Measurements from ENCODE around the gene RNU4-1.
"Not testable (repeated sequence)": the region's sequence is repeated elsewhere in the genome, so short reads cannot be mapped to it uniquely, and the experiment has no call there.

The RNU4-1 gene

DNA sequence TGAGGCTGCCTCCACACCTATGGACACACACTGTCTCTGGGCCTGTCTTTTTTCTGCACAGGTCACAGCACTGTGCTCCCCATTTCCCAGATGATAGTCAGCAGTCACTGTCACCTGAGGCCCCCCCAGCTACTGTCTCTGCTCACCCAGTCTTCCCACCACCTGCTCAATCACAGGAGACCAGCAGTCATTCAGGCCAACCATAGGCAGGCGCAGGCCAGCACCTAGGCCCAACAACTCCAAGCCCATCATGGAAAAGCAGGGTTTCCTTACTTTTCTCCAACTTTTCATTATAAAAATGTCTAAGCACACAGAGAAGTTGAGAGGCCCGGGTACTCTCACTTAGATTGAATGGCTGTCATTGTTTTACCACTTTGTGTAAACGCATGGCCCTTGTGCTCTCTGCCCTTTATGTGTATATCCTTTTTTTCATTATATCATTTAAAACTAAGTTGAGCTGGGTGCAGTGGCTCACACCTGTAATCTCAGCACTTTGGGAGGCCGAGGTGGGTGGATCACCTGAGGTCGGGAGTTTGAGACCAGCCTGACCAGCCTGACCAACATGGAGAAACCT is 34.6 kb downstream of the RNU4-1 start:
- DNase-seq (ENCODE audit: low spot score): no peak

DNA sequence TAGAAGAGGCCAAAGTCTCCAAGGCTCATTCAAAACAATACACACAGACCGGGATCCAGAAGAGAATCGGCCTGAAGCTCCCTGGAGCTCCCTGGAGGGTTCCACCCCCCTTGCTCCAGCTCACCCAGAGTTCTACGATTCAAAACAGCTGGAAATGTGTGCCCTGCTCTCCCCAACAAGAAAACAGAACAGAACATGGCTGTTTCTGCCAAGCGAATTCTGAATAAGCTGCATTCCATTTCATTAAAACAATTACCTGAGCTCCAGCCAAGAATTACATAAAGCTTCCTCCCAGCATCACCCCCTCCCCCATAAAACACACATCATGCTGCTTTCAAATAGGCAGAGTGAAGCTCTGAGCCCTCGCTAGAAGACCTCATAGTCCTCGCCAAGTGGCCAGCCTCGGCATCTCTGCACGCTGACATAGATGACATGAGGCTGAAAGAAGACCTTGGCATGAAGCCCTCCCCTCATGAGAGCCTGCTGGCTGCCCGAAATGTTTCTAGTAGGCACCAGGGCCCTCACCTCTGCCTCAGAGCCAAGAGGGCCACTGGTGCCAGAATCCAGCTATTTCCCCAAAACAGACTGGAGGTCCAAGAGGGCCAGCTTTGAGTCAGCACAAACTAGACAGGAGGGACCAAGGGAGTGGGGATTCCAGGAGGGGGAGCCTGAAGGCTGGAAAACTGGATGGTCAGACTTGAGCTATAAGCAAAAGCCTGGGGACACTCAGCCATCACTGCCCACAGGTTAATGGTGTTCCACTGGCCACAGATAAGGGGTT is 35.8 kb downstream of the RNU4-1 start:
- no peak for DNase-seq (ENCODE audit: low spot score)

DNA sequence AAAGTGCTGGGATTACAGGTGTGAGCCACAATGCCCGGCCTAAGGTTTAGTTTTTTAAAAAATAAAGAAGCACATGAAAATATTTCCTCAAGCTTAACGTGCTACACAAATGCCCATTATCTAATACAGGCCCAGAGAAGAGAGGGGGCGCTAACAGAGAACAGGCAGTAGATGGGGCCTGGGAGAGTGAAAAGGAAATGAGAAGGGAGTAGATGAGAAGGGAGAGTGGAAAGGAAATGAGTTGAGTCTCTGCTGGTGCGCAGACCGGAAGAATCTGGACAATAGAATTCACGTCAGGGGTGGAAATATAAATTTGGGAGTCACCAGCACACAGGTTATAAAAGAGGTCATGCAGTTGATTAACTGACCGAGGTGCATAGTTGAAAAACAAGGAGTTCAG is 38.2 kb downstream of the RNU4-1 start:
- DNase-seq (ENCODE audit: low spot score): no peak

DNA sequence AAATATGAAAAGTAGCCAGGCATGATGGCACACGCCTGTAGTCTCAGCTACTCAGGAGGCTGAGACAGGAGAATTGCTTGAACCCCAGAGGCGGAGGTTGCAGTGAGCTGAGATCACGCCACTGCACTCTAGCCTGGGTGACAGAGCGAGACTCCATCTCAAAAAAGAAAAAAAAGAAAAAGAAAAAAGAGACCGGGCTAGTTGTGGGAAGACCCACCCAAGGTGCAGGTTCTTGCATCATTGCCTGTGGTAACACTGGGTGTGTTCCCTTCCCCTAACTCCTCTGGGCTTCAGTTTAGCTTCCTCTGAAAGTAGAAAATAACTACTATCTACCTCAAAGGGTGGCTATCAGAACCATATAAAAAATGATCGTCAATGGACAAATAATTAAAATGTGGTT is 39.7 kb downstream of the RNU4-1 start:
- DNase-seq (ENCODE audit: low spot score): not testable (repeated sequence)

DNA sequence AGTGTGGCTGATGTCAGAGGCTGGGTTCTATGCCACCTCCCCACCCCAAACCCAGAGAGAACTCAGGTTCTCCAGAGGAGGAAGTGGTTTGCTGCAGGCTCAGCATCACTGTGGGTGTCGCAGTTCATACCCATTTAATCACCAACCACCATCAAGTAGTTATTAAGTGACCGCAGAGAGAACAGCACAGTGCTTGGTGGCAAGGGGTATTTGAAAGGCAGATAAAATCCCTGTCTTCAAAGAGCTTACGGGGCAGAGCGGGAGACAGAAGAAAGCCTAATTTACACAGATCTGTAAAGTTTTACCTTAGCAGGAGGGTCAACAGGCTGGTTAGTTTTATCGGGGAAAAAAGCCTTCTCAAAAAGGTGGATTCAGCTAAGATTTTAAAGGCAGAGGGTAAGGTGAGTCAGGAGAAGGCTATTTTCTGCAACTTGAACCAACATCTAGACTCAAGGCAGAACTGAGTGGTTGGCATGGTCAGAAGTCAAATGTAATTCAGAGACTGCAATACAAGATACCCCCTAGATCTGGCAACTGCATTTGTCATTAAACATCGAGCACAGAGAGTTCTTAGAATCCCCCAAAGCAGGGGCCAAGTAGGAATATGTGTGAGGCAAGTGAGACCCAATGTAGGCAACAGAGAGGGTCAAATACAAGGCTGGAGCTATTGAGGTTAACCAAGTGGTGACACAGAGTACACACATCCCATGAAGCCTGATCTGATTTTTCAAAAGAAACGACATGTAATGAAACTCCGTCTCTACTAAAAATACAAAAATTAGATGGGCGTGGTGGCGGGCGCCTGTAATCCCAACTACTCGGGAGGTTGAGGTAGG is 40.7 kb downstream of the RNU4-1 start:
- no peak for DNase-seq (ENCODE audit: low spot score)

DNA sequence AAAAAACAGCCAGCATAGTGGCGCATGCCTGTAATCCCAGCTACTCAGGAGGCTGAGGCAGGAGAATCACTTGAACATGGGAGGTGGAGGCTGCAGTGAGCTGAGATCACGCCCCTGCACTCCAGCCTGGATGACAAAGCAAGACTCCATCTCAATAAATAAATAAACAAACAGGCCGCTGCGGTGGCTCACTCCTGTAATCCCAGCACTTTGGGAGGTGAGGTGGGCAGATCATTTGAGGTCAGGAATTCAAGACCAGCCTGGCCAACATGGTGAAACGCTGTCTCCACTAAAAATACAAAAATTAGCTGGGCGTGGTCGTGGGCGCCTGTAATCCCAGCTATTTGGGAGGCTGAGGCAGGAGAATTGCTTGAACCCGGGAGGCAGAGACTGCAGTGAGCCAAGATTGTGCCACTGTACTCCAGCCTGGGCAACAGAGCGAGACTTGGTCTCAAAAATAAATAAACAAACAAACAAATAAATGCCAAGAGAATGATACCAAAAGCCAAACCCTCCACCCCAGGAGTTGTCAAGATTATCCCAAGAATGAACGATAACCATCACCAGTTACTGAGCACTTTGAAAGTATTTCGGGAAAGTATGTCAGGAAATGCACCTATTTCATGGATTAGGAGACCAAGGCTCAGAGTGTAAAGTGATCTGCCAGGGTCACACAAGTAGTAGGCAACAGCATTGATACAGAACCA is 41.5 kb downstream of the RNU4-1 start:
- DNase-seq (ENCODE audit: low spot score): not testable (repeated sequence)

DNA sequence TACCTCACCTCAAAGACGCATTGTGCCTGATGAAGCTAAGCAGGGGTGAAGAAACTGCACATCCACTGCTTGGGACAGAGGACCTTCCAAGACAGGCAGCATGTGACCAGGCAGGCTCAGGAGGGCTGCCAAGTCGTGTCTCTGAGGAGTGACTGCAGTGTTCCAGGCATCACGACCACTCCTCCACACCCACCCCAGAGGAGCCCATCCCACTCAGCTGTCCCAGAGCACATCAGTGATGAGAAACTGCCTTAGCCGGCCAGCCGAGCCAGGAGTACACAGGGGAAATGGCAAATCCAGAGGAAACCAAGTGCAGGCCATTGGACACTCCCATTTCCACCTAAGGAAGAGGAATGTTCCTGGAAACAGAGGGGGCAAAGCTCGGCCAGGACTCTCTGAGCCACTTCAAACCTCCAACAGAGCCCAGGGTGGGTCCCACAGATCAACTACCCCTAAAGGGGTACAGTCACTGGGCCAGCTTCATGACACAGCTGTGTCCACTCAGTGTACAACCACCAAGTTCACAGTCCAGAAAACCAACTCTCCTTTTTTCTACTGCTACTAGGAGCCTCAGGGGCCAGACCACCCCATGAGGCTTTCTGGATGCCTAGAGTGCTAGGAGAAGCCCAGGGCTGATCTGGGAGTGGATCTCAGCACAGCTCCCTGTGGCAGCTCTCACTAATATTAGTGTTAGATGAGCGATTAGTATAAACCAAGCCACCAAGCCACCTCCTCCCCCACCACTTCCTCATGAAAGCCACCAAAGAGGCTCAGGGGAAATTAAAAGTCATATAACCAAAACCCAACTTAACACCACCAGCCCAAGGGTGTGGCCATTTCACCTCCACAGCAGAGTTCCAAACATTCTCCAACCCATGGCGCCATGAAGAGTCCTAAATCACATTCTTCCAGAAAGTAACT is 42.9 kb downstream of the RNU4-1 start:
- DNase-seq (ENCODE audit: low spot score): no peak

DNA sequence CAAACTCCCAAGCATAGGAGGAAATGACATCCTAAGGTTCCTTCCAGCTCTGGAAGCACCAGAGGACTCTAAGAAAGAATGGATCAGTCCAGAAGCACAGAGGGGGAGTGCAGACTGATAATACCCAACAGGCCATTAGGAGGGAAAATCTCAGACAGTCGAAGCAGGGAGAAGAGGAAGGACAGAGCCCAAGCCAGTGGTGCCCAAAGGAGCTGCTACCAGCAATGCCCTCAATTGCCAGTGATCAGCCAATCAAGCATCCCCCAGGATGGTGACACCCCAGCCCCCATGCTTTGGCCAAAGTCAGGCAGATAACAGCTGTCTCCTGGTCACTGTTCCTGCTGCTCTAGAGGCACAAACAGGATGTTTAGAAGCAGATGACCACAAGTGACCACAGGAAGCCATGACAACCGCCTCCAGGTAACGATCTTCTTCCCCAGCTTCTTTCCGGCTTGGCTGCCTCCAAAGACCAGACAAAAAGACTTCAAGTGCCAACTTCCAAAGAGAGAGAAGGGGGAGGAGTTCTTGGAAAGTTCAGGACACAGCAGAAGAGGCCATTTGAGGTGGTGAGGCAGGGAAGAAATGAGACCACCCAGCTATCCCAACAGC is 43.7 kb downstream of the RNU4-1 start:
- no peak for DNase-seq (ENCODE audit: low spot score)

DNA sequence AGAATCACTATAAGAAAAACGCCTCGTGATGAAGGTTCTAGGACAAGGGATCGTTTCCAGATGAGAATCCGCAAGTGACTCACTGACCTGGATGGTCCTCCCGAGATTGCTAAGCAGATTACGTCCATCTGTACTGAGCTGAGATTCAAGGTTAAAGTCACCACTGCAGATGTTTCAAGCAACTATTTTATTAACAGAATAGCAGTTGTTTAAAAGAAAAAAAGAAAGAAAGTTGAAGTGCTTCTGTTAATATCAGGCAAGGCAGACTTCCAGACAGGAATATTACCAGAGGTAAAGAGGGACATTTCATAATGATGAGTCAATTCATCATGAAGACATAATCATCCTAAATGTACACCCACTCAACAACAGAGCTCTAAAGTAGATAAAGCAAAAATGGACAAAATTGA is 45.4 kb downstream of the RNU4-1 start:
- no peak for DNase-seq (ENCODE audit: low spot score)

DNA sequence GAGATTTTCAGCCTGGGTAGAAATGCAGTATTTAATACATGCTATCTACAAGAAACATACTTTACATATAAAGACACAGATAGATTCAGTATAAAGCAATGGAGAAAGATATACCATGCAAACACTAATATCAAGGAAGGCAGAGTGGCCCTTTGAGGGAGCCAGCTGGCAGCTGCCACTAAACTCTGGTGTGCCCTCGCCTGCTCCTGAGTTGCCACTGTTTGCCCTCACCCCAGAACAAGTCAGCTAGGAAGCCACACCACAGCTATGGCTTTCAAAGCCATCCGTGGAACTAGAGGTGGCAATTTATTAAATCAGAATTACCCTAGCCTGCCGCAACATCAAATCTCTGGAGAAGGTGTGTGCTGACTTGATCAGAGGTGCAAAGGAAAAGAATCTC is 45.9 kb downstream of the RNU4-1 start:
- DNase-seq (ENCODE audit: low spot score): no peak

DNA sequence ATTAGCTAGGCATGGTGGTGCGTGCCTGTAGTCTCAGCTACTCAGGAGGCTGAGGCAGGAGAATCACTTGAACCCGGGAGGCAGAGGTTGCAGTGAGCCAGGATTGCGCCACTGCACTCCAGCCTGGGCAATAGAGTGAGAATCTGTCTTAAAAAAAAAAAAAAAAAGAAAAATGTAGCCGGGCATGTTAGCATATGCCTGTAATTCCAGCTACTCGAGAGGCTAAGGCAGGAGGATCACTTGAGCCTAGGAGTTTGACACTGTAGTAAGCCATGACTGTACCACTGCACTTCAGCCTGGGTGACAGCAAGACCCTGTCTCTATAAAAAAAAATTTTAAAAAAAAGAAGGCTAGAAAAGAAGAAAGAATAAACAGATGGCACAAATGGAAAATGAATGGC is 46.3 kb downstream of the RNU4-1 start:
- DNase-seq (ENCODE audit: low spot score): not testable (repeated sequence)
